Neural crest cell (in vitro differentiated cells): ENCODE results near the gene FKBP10. TPM values are rescaled to one million over a fixed set of nuclear protein-coding genes. Genes with fewer than 3 reads are reported as not detected.
A peak's percentile ranks its signal among the peaks of the same experiment; 100 is the strongest.
"Not testable (repeated sequence)": the region's sequence is repeated elsewhere in the genome, so short reads cannot be mapped to it uniquely, and the experiment has no call there.

ENCODE experiments used
- DNase-seq: peaks from one replicate; pipeline ENCODE4 v3.0.0; 2021; ENCODE audit warnings: low read depth, mixed read lengths, low spot score
- H3K27ac Mint-ChIP-seq: one replicate; pipeline ENCODE4 v1.8.0; 2021; ENCODE audit warnings: mild to moderate bottlenecking, mixed read lengths; ENCODE audit not compliant: unreplicated experiment
- H3K27me3 Mint-ChIP-seq: 2 replicates; pipeline ENCODE4 v1.8.0; 2021; ENCODE audit warnings: low read depth, mild to moderate bottlenecking, mixed read lengths
- H3K36me3 Mint-ChIP-seq: 2 replicates; pipeline ENCODE4 v1.8.0; 2021; ENCODE audit warnings: low read depth, mild to moderate bottlenecking, mixed read lengths
- H3K4me1 Mint-ChIP-seq: 2 replicates; pipeline ENCODE4 v1.8.0; 2021; ENCODE audit warnings: mixed read lengths
- H3K4me3 Mint-ChIP-seq: one replicate; pipeline ENCODE4 v1.8.0; 2021; ENCODE audit warnings: mild to moderate bottlenecking, mixed read lengths
- H3K9me3 Mint-ChIP-seq: 2 replicates; pipeline ENCODE4 v1.8.0; 2021; ENCODE audit warnings: mixed read lengths
- CTCF ChIP-seq: fragments of 200-600 bp; sonication (generic); conservative IDR thresholded peaks from 2 replicates; pipeline ENCODE4 v1.5.0; 2021; ENCODE audit warnings: antibody characterized with exemption, mild to moderate bottlenecking
- total RNA-seq: library from RNA; stranded (reverse); gene quantifications from 2 replicates; pipeline ENCODE4 v1.2.1, GENCODE V29; 2021

The FKBP10 gene
- total RNA-seq, 1 donor from 2014 or later, result 262 TPM

DNA sequence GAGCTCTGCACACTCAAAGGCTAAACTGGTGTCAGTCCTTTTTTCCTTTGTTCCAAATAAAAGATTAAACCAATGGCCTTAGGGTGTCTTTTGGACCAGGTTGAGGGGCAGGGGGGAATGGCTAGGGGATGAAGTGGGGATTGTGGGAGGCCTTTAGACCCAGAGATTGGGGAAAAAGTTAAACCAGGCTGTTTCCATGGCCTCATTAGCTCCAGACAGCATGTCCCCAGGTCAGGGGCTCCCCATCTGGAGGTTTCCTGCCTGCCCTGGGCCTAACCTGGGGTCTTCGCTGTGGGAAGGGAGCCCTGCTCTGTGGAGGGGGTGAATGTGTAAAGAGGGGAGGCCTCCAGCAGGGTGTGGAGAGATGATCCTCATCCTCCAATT lies 10.3 kb downstream of the FKBP10 start:
- no peaks in the 10 kb centered on the region for H3K27me3 Mint-ChIP-seq
- H3K9me3 Mint-ChIP-seq, result no peaks in the 10 kb centered on the region
- H3K36me3 Mint-ChIP-seq, result peaks cover 4% of the 10 kb centered on the region
- H3K27ac Mint-ChIP-seq, result no peak overlapping the region
- H3K4me3 Mint-ChIP-seq, result no peak overlapping the region
- H3K4me1 Mint-ChIP-seq, result peaks cover 24% of the 10 kb centered on the region
- TF ChIP-seq CTCF, result no peak
- DNase-seq, result no peak

- peak overlapping the region; percentile 34 for H3K4me3 Mint-ChIP-seq
- H3K9me3 Mint-ChIP-seq, result no peaks in the 10 kb centered on the region
- no peaks in the 10 kb centered on the region for H3K27me3 Mint-ChIP-seq
- H3K4me1 Mint-ChIP-seq, result peaks cover 24% of the 10 kb centered on the region
- no peaks in the 10 kb centered on the region for H3K36me3 Mint-ChIP-seq
- TF ChIP-seq CTCF, result no peak
- DNase-seq, result no peak
- peak overlapping the region; percentile 43 for H3K27ac Mint-ChIP-seq
Observed at GRCh38 chr17:41823580-41823979, 10.8 kb downstream of the FKBP10 start.

DNA sequence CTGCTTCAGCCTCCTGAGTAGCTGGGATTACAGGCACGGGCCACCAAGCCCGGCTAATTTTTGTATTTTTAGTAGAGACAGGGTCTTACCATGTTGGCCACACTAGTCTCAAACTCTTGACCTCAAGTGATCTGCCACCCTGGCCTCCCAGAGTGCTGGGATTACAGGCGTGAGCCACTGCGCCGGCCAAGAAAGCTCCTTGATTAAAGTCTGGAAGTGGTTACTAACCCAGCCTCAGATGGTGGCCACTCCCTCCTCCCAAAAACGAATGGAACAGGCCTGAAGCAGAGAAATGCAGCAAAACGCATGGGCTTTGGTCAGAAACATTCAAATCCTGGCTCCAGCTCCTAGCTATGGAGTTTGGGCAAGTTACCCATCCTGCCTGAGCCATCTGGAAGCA lies 11.3 kb downstream of the FKBP10 start:
- H3K27ac Mint-ChIP-seq, result peak overlapping the region; percentile 43
- H3K9me3 Mint-ChIP-seq, result no peaks in the 10 kb centered on the region
- no peak for DNase-seq
- no peak for TF ChIP-seq CTCF
- no peaks in the 10 kb centered on the region for H3K36me3 Mint-ChIP-seq
- peaks cover 24% of the 10 kb centered on the region for H3K4me1 Mint-ChIP-seq
- H3K4me3 Mint-ChIP-seq, result peak overlapping the region; percentile 31
- no peaks in the 10 kb centered on the region for H3K27me3 Mint-ChIP-seq

GRCh38 chr17:41825175-41825845 lies 12.5 kb downstream of the FKBP10 start:
- DNase-seq, result no peak
- Mint-ChIP-seq H3K4me1 (peaks cover 24% of the 10 kb centered on the region), H3K27ac (no peak overlapping the region), H3K4me3 (no peak overlapping the region), H3K9me3 (no peaks in the 10 kb centered on the region), H3K36me3 (peaks cover 5% of the 10 kb centered on the region), H3K27me3 (no peaks in the 10 kb centered on the region)
- TF ChIP-seq CTCF, result no peak

- H3K27me3 Mint-ChIP-seq, H3K4me1 Mint-ChIP-seq, DNase-seq, H3K9me3 Mint-ChIP-seq, H3K4me3 Mint-ChIP-seq, H3K36me3 Mint-ChIP-seq: not testable (repeated sequence)
- peak overlapping the region; percentile 66 for H3K27ac Mint-ChIP-seq
Observed at GRCh38 chr17:41829961-41830360, 17.2 kb downstream of the FKBP10 start.

DNA sequence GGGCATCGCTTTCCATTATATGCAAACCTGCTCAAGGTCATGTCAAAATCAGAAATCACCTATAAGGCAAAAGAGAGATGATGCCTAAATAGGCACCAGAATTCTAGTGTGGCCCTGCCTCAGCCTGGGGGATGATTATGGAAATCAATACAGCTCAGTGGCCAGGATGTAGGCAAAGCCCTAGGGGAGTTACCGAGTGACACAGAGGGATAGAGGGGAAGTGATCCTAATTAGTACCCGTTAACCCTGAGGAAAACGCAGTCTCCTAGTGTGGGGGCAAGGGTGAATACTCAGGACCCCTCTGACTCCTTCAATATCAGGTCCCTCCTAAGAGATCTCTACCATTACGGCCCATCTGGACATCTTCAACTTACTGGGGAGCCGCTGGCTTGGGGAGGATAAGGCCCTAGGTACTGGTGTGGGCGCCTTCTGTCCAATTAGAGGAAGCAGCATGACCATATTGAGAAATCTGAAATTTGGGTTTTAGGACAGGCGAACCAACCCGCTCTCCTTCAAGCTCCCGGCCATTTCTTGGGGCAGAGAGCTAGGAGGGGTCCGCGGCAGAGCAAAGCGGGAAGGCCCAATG lies 22.5 kb downstream of the FKBP10 start:
- Mint-ChIP-seq H3K27ac (peak overlapping the region; percentile 7), H3K4me1 (peaks cover 12% of the 10 kb centered on the region), H3K27me3 (no peaks in the 10 kb centered on the region), H3K36me3 (peaks cover 5% of the 10 kb centered on the region), H3K9me3 (no peaks in the 10 kb centered on the region), H3K4me3 (peak overlapping the region; percentile 93)
- DNase-seq, result no peak
- no peak for TF ChIP-seq CTCF
